Uterus (tissue), 4 donors: ENCODE data around the gene EDN2. TPM values are rescaled to one million over a fixed set of nuclear protein-coding genes. Genes with fewer than 3 reads are reported as not detected.

ENCODE experiments used
- DNase-seq, 2 donors: peaks; one replicate each; pipeline ENCODE4 v3.0.0-alpha.2; 2019 to 2020
- H3K27ac ChIP-seq, 2 donors: fragments of 200-600 bp; sonication (generic); 1 replicate in 1 of 2; 2 replicates in 1 of 2; pipeline ENCODE4 v1.5.1; 2016 to 2018
- H3K27me3 ChIP-seq, 2 donors: fragments of 200-600 bp; sonication (generic); one replicate each; pipeline ENCODE4 v1.5.1; 2018 to 2019; ENCODE audit warnings: control low read depth in 1 of 2
- H3K36me3 ChIP-seq, 2 donors: fragments of 200-600 bp; sonication (generic); one replicate each; pipeline ENCODE4 v1.5.1; 2019; ENCODE audit warnings: control low read depth in 1 of 2
- H3K4me1 ChIP-seq, 2 donors: fragments of 200-600 bp; sonication (generic); one replicate each; pipeline ENCODE4 v1.5.1; 2018 to 2019; ENCODE audit warnings: control low read depth in 1 of 2
- H3K4me3 ChIP-seq, 2 donors: fragments of 200-600 bp; sonication (generic); 1 replicate in 1 of 2; 2 replicates in 1 of 2; pipeline ENCODE4 v1.5.1; 2018 to 2019; ENCODE audit warnings: mild to moderate bottlenecking in 1 of 2
- H3K9me3 ChIP-seq, 2 donors: fragments of 200-600 bp; sonication (generic); one replicate each; pipeline ENCODE4 v1.5.1; 2019; ENCODE audit warnings: control low read depth in 1 of 2
- CTCF ChIP-seq, 4 experiments: fragments of 200-600 bp in 2 of 4; fragments of 450-650 bp in 2 of 4; sonication (generic) in 2 of 4; IDR thresholded peaks; one replicate each; pipeline ENCODE4 v1.5.1; 2016 to 2019; ENCODE audit warnings: antibody characterized with exemption in 4 of 4, mild to moderate bottlenecking in 2 of 4, moderate library complexity in 1 of 4
- POLR2A ChIP-seq, 2 donors: fragments of 450-650 bp; IDR thresholded peaks; one replicate each; pipeline ENCODE4 v1.6.1; 2016; ENCODE audit warnings: antibody characterized with exemption in 2 of 2, mild to moderate bottlenecking in 1 of 2, moderate library complexity in 1 of 2
- intact Hi-C: fragments of 100-400 bp; cut with DNase I; formaldehyde crosslinking; loops from one replicate; pipeline ENCODE4 v1.15.1; 2023; ENCODE audit warnings: low total_unique reads
- total RNA-seq, 4 donors: library from RNA; depleted of rRNA in 3 of 4; stranded (reverse); fragments of >200 nt in 3 of 4; gene quantifications; one replicate each; pipeline versions ENCODE4 v1.1.0 to v1.2.4, GENCODE V29; 2014 to 2023
- donor health status: DM: yes; HTN: yes; CAD: no.

The EDN2 gene
- total RNA-seq, 4 donors from 2014 or later = 1.6 to 3.7 TPM; not detected in 2

GRCh38 chr1:41483001-41483850 is 1.3 kb downstream of the EDN2 start:
- intact Hi-C loops = no loop called here
- H3K4me3 ChIP-seq = no peak overlapping the region
- no peaks in the 10 kb centered on the region for H3K9me3 ChIP-seq
- no peak for DNase-seq
- TF ChIP-seq CTCF (IDR thresholded peaks at IDR 0.05) = no peak
- TF ChIP-seq POLR2A (IDR thresholded peaks at IDR 0.05) = no peak
- H3K27ac ChIP-seq = peak overlapping the region; percentile 14 to 62
- H3K4me1 ChIP-seq = peaks cover 6% of the 10 kb centered on the region in 2 donors
- no peaks in the 10 kb centered on the region for H3K36me3 ChIP-seq
- no peaks in the 10 kb centered on the region for H3K27me3 ChIP-seq

GRCh38 chr1:41482001-41482765 is 2.3 kb downstream of the EDN2 start:
- H3K27ac ChIP-seq = peak overlapping the region; percentile 14 to 62
- TF ChIP-seq CTCF (IDR thresholded peaks at IDR 0.05) (no peak), POLR2A (IDR thresholded peaks at IDR 0.05) (no peak)
- no peaks in the 10 kb centered on the region for H3K36me3 ChIP-seq
- H3K9me3 ChIP-seq = no peaks in the 10 kb centered on the region
- peak; percentile 65 to 75 for DNase-seq
- peaks cover 6 to 7% of the 10 kb centered on the region in 2 donors for H3K4me1 ChIP-seq
- H3K27me3 ChIP-seq = no peaks in the 10 kb centered on the region
- intact Hi-C loops = no loop called here
- no peak overlapping the region for H3K4me3 ChIP-seq

GRCh38 chr1:41481109-41481775 is 3.2 kb downstream of the EDN2 start:
- no peak overlapping the region for H3K4me3 ChIP-seq
- H3K4me1 ChIP-seq = peaks cover 10 to 14% of the 10 kb centered on the region in 2 donors
- no peaks in the 10 kb centered on the region for H3K36me3 ChIP-seq
- no peak for DNase-seq
- intact Hi-C loops = no loop called here
- no peak overlapping the region for H3K27ac ChIP-seq
- H3K27me3 ChIP-seq = no peaks in the 10 kb centered on the region
- TF ChIP-seq CTCF (IDR thresholded peaks at IDR 0.05) (no peak), POLR2A (IDR thresholded peaks at IDR 0.05) (no peak)
- no peaks in the 10 kb centered on the region for H3K9me3 ChIP-seq

- intact Hi-C loops = no loop called here
- H3K27me3 ChIP-seq = no peaks in the 10 kb centered on the region
- peaks cover 9 to 10% of the 10 kb centered on the region in 2 donors for H3K4me1 ChIP-seq
These were observed 4.0 kb downstream of the EDN2 start for GRCh38 chr1:41480204-41481108.

More at GRCh38 chr1:41480204-41481108, 4.0 kb downstream of the EDN2 start:
- H3K36me3 ChIP-seq = no peaks in the 10 kb centered on the region
- H3K9me3 ChIP-seq = no peaks in the 10 kb centered on the region
- H3K4me3 ChIP-seq = no peak overlapping the region
- peak overlapping the region in 1 of 2 donors; percentile 56 for H3K27ac ChIP-seq
- no peak for TF ChIP-seq CTCF (IDR thresholded peaks at IDR 0.05)
- TF ChIP-seq POLR2A (IDR thresholded peaks at IDR 0.05) = no peak
- no peak for DNase-seq
